ENCODE results near the gene AURKB. TPM values are rescaled to one million over a fixed set of nuclear protein-coding genes. Genes with fewer than 3 reads are reported as not detected.
A peak's percentile ranks its signal among the peaks of the same experiment; 100 is the strongest.

AURKB gene
- total RNA-seq, 2 donors from 2014 or later: 90.5 to 122 TPM

- 3% methylated on average over 30 to 44 of the region's 44 CpGs for WGBS, 2 experiments (ENCODE audit: insufficient coverage in 1 of 2, insufficient read length in 1 of 2)
- Histone ChIP-seq H3K9ac (ENCODE audit: extremely low read depth, low read length, poor library complexity, severe bottlenecking) (peak overlapping the region; percentile 47), H3K36me3 (ENCODE audit: control insufficient read depth, insufficient read depth, low read length) (no peaks in the 10 kb centered on the region), H3K27me3 (ENCODE audit: control insufficient read depth, insufficient read depth, low read length, poor library complexity, severe bottlenecking) (no peaks in the 10 kb centered on the region), H3K27ac (ENCODE audit: low read depth, low read length) (no peak overlapping the region), H3K9me3 (ENCODE audit: control insufficient read depth, low read length) (no peaks in the 10 kb centered on the region), H3K4me1 (ENCODE audit: control insufficient read depth, insufficient read depth, low read length) (peaks cover 8% of the 10 kb centered on the region), H3K4me3 (ENCODE audit: low read length) (peak overlapping the region; percentile 94)
- peak; percentile 99 for DNase-seq
- peaks cover 9% of the 10 kb centered on the region for H3K4me1 Mint-ChIP-seq
- no peaks in the 10 kb centered on the region for H3K9me3 Mint-ChIP-seq
- no peaks in the 10 kb centered on the region for H3K36me3 Mint-ChIP-seq (ENCODE audit: low read depth)
- H3K4me3 Mint-ChIP-seq: no peak overlapping the region
- H3K27me3 Mint-ChIP-seq (ENCODE audit: insufficient read depth): peaks cover 11% of the 10 kb centered on the region
- no peak overlapping the region for H3K27ac Mint-ChIP-seq
- no peak for TF ChIP-seq CTCF (conservative IDR thresholded peaks at IDR 0.05)
Measured at GRCh38 chr17:8185582-8186445, 24.6 kb downstream of the AURKB start.

- Histone ChIP-seq H3K27ac (ENCODE audit: low read depth, low read length) (peak overlapping the region; percentile 90), H3K27me3 (ENCODE audit: control insufficient read depth, insufficient read depth, low read length, poor library complexity, severe bottlenecking) (no peaks in the 10 kb centered on the region), H3K4me1 (ENCODE audit: control insufficient read depth, insufficient read depth, low read length) (peaks cover 14% of the 10 kb centered on the region), H3K9ac (ENCODE audit: extremely low read depth, low read length, poor library complexity, severe bottlenecking) (peak overlapping the region; percentile 68), H3K36me3 (ENCODE audit: control insufficient read depth, insufficient read depth, low read length) (no peaks in the 10 kb centered on the region), H3K9me3 (ENCODE audit: control insufficient read depth, low read length) (no peaks in the 10 kb centered on the region), H3K4me3 (ENCODE audit: low read length) (peak overlapping the region; percentile 95)
- Mint-ChIP-seq H3K4me1 (peaks cover 26% of the 10 kb centered on the region), H3K36me3 (ENCODE audit: low read depth) (no peaks in the 10 kb centered on the region), H3K4me3 (peak overlapping the region; percentile 87), H3K27me3 (ENCODE audit: insufficient read depth) (no peaks in the 10 kb centered on the region), H3K27ac (peak overlapping the region; percentile 89), H3K9me3 (no peaks in the 10 kb centered on the region)
- TF ChIP-seq CTCF (conservative IDR thresholded peaks at IDR 0.05): no peak
- WGBS, 2 experiments (ENCODE audit: insufficient coverage in 1 of 2, insufficient read length in 1 of 2): 80 to 82% methylated on average over 19 of the region's 19 CpGs
- peak; percentile 61 for DNase-seq
Measured at GRCh38 chr17:8176998-8177731, 33.2 kb downstream of the AURKB start.

GRCh38 chr17:8176197-8176940 is 34.0 kb downstream of the AURKB start, which contains the start of gene TMEM107:
TMEM107 (minus strand) TSS chr17:8176380; CDS start chr17:8176286, 94 bp downstream.
- peaks cover 26% of the 10 kb centered on the region for H3K4me1 Mint-ChIP-seq
- 7% methylated on average over 52 to 56 of the region's 56 CpGs for WGBS, 2 experiments (ENCODE audit: insufficient coverage in 1 of 2, insufficient read length in 1 of 2)
- no peaks in the 10 kb centered on the region for H3K27me3 Mint-ChIP-seq (ENCODE audit: insufficient read depth)
- Histone ChIP-seq H3K4me3 (ENCODE audit: low read length) (peak within 1 kb of the TSS; percentile 95), H3K27me3 (ENCODE audit: control insufficient read depth, insufficient read depth, low read length, poor library complexity, severe bottlenecking) (no peaks in the 10 kb centered on the region), H3K36me3 (ENCODE audit: control insufficient read depth, insufficient read depth, low read length) (no peaks in the 10 kb centered on the region), H3K27ac (ENCODE audit: low read depth, low read length) (peak within 1 kb of the TSS; percentile 90), H3K9ac (ENCODE audit: extremely low read depth, low read length, poor library complexity, severe bottlenecking) (peak within 1 kb of the TSS; percentile 68), H3K9me3 (ENCODE audit: control insufficient read depth, low read length) (no peaks in the 10 kb centered on the region), H3K4me1 (ENCODE audit: control insufficient read depth, insufficient read depth, low read length) (peaks cover 14% of the 10 kb centered on the region)
- H3K27ac Mint-ChIP-seq: peak within 1 kb of the TSS; percentile 89
- H3K36me3 Mint-ChIP-seq (ENCODE audit: low read depth): no peaks in the 10 kb centered on the region
- peak within 1 kb of the TSS; percentile 87 for H3K4me3 Mint-ChIP-seq
- peak; percentile 99 for DNase-seq
- peak; percentile 17 for TF ChIP-seq CTCF (conservative IDR thresholded peaks at IDR 0.05)
- no peaks in the 10 kb centered on the region for H3K9me3 Mint-ChIP-seq
